Measurements from ENCODE around the gene TNS4. TPM values are rescaled to one million over a fixed set of nuclear protein-coding genes. Genes with fewer than 3 reads are reported as not detected.
A peak's percentile ranks its signal among the peaks of the same experiment; 100 is the strongest.

TNS4 gene
- total RNA-seq, 4 donors from 2014 or later: 0.30 TPM; not detected in 3

- H3K36me3 ChIP-seq: no peaks in the 10 kb centered on the region
- H3K27me3 ChIP-seq: no peaks in the 10 kb centered on the region
- TF ChIP-seq POLR2A (IDR thresholded peaks at IDR 0.05) (no peak), CTCF (IDR thresholded peaks at IDR 0.05) (no peak), EP300 (IDR thresholded peaks at IDR 0.05) (no peak)
- H3K27ac ChIP-seq: no peak overlapping the region
- H3K4me1 ChIP-seq: peaks cover 0 to 35% (median 18%) of the 10 kb centered on the region in 4 donors
- WGBS, 2 donors: 90 to 91% methylated on average over 2 of the region's 2 CpGs
- H3K9me3 ChIP-seq: no peaks in the 10 kb centered on the region
- no peak for DNase-seq (ENCODE audit: low spot score in 2 of 2)
- H3K4me3 ChIP-seq: no peak overlapping the region
These were observed 34.0 kb downstream of the TNS4 start for GRCh38 chr17:40467281-40467867.

GRCh38 chr17:40466298-40466971 lies 35.0 kb downstream of the TNS4 start:
- H3K36me3 ChIP-seq: no peaks in the 10 kb centered on the region
- H3K27me3 ChIP-seq: no peaks in the 10 kb centered on the region
- no peak for DNase-seq (ENCODE audit: low spot score in 2 of 2)
- no peak overlapping the region for H3K27ac ChIP-seq
- WGBS, 2 donors: 77 to 86% methylated on average over 11 of the region's 11 CpGs
- TF ChIP-seq CTCF (IDR thresholded peaks at IDR 0.05) (no peak), EP300 (IDR thresholded peaks at IDR 0.05) (no peak), POLR2A (IDR thresholded peaks at IDR 0.05) (no peak)
- H3K9me3 ChIP-seq: no peaks in the 10 kb centered on the region
- H3K4me3 ChIP-seq: no peak overlapping the region
- H3K4me1 ChIP-seq: peaks cover 0 to 37% (median 23%) of the 10 kb centered on the region in 4 donors

- TF ChIP-seq POLR2A (IDR thresholded peaks at IDR 0.05): no peak
- Histone ChIP-seq H3K9me3 (no peaks in the 10 kb centered on the region), H3K27me3 (no peaks in the 10 kb centered on the region), H3K4me1 (peaks cover 0 to 49% (median 24%) of the 10 kb centered on the region in 4 donors), H3K27ac (peak overlapping the region in 2 of 4 donors; percentile 85), H3K36me3 (no peaks in the 10 kb centered on the region), H3K4me3 (no peak overlapping the region)
- WGBS, 2 donors: 84 to 86% methylated on average over 5 of the region's 5 CpGs
- DNase-seq (ENCODE audit: low spot score in 2 of 2): no peak
These were observed 37.0 kb downstream of the TNS4 start for GRCh38 chr17:40464392-40464855.

DNA sequence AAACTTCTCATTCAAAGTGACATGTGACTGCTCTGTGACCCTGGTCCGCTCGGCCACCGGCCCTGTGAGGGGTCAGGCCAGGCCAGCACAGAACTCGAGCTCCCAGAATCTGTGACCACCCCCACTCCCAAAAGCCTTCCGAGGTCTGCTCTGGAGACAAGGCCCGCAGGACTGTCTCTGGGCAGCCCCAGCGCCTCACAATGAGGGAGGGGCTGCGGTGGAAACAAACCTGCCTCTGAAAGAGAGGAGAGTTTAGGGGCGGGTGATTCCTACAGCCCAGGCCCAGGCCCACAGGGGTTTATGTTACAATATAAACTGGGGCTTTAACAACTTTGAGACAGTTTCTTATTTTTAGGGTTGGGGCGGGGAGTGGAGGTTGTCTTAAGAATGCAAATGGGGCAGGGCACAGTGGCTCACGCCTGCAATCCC lies 38.3 kb downstream of the TNS4 start:
- peak overlapping the region; percentile 11 to 85 (median 78) for H3K27ac ChIP-seq
- 15 to 42% methylated on average over 11 of the region's 11 CpGs for WGBS, 2 donors
- H3K36me3 ChIP-seq: no peaks in the 10 kb centered on the region
- DNase-seq (ENCODE audit: low spot score in 2 of 2): no peak
- H3K27me3 ChIP-seq: no peaks in the 10 kb centered on the region
- H3K4me3 ChIP-seq: no peak overlapping the region
- peaks cover 0 to 62% (median 31%) of the 10 kb centered on the region in 4 donors for H3K4me1 ChIP-seq
- no peaks in the 10 kb centered on the region for H3K9me3 ChIP-seq
- no peak for TF ChIP-seq POLR2A (IDR thresholded peaks at IDR 0.05)
- TF ChIP-seq EP300 (IDR thresholded peaks at IDR 0.05): peak in 1 of 2 donors; percentile 42

DNA sequence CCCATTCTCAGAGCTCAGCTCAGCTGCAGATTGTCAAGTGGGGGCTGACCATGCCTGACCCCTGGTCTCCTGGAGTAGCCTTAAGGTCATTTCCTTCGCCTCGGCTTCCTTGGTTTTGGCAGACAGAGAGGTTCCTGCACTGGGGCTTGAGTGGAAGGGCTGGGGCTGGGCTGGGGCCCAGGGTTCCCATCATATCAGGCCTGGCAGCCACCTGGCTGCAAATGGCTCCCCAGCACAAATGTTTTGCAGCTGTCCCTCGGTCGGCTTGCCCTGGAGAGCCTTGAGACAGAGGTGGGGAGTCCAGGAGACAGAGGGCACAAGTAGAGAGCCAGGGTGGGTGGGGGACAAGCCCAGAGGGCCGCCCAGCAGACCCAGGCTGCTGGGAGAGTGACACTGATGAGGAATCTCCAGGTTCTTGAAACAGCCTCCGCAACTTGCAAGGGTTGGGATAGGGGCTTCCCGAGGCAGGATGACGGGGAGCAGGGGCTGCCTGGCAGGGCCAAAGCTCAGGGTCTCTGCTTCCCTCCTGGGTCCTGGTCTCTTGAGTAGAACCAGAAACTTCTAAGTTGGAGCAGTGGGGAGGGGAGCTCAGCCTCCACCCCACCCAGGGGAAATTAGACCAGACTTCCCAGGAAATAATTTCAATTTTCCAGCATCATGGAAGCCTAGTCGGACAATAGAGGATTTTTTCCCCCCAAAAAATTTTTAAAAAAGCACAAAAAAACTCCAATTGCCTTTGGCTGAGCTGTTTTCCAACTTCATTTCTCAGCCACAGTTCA lies 38.9 kb downstream of the TNS4 start:
- peaks cover 0 to 68% (median 34%) of the 10 kb centered on the region in 4 donors for H3K4me1 ChIP-seq
- TF ChIP-seq CTCF (IDR thresholded peaks at IDR 0.05) (no peak), POLR2A (IDR thresholded peaks at IDR 0.05) (no peak), EP300 (IDR thresholded peaks at IDR 0.05) (no peak)

More for the DNA sequence above, 38.9 kb downstream of the TNS4 start:
- H3K4me3 ChIP-seq: no peak overlapping the region
- H3K36me3 ChIP-seq: peaks cover 0 to 4% (median 0%) of the 10 kb centered on the region in 3 donors
- no peak for DNase-seq (ENCODE audit: low spot score in 2 of 2)
- H3K27me3 ChIP-seq: no peaks in the 10 kb centered on the region
- H3K9me3 ChIP-seq: no peaks in the 10 kb centered on the region
- WGBS, 2 donors: 37 to 38% methylated on average over 9 of the region's 9 CpGs
- peak overlapping the region; percentile 21 to 85 (median 78) for H3K27ac ChIP-seq

Measured in tibial nerve (tissue), 4 donors.